GM12891 (cell line): ENCODE results near the gene GLCCI1.

Source experiments
- PAX5 ChIP-seq: IDR thresholded peaks from 2 replicates; pipeline ENCODE4 v1.6.1; 2011; ENCODE audit warnings: low read length, moderate library complexity, mild to moderate bottlenecking; ENCODE audit not compliant: insufficient read depth, severe bottlenecking
- POLR2A ChIP-seq: IDR thresholded peaks from 2 replicates; pipeline ENCODE4 v1.6.1; 2011; ENCODE audit warnings: low read depth, low read length, control low read depth
- POLR2AphosphoS5 ChIP-seq: IDR thresholded peaks from 2 replicates; pipeline ENCODE4 v1.6.1; 2011; ENCODE audit warnings: low read depth, low read length, control low read depth
- POU2F2 ChIP-seq: IDR thresholded peaks from 2 replicates; pipeline ENCODE4 v1.6.1; 2011; ENCODE audit warnings: low read depth, mild to moderate bottlenecking, control low read depth, low read length, moderate library complexity
- SPI1 ChIP-seq: IDR thresholded peaks from 2 replicates; pipeline ENCODE4 v1.6.1; 2011; ENCODE audit warnings: low read depth, low read length, control low read depth
- TAF1 ChIP-seq: IDR thresholded peaks from 2 replicates; pipeline ENCODE4 v1.6.1; 2011; ENCODE audit warnings: low read depth, low read length, control low read depth

DNA sequence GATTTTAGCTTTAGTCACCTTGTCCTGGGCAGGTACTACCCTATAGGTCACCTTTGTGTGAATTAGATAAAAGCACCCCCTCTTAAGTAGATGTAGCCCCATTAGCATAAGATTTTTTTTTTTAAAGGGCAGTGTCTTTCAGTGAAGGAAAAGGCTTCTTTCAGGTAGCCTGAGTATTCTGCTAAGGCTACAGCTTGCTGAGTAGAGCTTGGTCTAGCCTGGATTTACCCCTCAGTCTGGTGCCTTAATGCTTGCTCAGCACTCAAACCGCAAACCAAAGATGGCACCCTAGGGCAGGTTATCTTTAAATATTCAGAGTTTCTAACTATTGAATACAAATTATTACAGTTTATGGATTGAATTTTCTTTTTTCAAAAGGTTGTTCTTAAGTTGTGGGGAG is 83.4 kb downstream of the GLCCI1 start:
- TF ChIP-seq POLR2AphosphoS5 (no peak), POLR2A (no peak), TAF1 (no peak), PAX5 (no peak), POU2F2 (no peak), SPI1 (no peak)
